Measurements from ENCODE around the gene MACROH2A1. TPM values are rescaled to one million over a fixed set of nuclear protein-coding genes. Genes with fewer than 3 reads are reported as not detected.
A peak's percentile ranks its signal among the peaks of the same experiment; 100 is the strongest.

The MACROH2A1 gene
- polyA plus RNA-seq, 1 donor = 99.7 TPM

GRCh38 chr5:135396459-135397055, 2.5 kb downstream of the MACROH2A1 start:
- no peak for DNase-seq

- DNase-seq = no peak
Observed at GRCh38 chr5:135395866-135396265, 3.2 kb downstream of the MACROH2A1 start.

- DNase-seq = no peak
Observed at GRCh38 chr5:135395451-135395850, 3.6 kb downstream of the MACROH2A1 start.

- DNase-seq = no peak
Observed at GRCh38 chr5:135394095-135394494, 4.9 kb downstream of the MACROH2A1 start.

GRCh38 chr5:135393691-135394090, 5.3 kb downstream of the MACROH2A1 start:
- no peak for DNase-seq

- no peak for DNase-seq
Observed at GRCh38 chr5:135393229-135393628, 5.8 kb downstream of the MACROH2A1 start.

DNA sequence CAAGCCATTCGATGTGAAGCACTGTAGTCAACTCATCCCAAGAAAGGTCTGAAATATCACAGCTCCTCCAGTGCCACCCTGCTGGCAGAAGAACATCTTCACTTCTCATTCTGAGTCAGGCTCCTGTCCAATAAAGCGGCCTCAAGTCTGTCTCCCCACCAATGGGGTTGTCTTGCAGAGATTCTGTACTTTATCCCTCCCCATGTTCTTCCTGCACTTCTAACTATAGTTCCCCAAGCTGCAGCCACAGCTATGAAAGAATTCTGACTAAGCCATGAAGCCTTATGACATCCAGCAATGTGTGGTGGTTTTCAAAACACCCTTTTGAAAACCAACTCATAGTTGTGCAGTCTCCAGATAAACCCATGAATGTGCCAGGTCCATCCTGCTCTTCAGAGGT, 6.8 kb downstream of the MACROH2A1 start:
- DNase-seq = no peak

- no peak for DNase-seq
Observed at GRCh38 chr5:135391869-135392255, 7.2 kb downstream of the MACROH2A1 start.

DNA sequence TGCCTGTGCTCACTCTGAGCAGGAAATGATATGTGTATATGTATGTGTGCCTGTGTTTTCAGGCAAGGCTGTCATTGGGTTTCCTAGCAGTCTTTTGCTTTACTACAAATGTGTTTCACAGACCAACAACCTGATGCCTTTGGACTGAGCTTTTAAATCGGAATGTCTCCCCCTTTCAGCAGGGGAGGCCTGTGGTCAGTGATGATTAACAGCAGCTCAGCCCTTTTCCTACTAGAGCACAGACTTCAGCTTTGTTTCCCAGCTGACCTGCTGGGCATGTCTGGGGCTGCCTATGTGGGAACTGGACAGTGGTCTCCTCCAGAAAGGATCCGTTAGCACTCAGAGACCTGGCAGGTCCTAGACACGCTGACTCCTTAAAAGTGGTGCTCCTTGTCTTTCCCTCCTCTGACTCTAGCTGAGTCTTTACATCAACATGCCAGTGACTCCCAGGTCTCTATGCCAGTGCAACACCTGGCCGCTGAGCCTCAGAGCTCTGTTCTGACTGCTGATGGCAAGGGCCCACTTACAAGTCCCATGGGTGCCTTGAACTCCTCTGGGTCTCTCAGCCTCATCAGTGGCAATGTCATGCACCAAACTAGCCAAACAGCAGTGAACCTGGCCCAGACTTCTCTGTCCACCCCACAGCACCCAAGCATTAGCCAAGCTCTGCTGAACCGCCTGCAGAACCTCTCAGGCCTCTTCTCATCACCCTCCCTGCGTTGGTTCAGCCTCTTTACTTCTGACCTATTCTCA, 7.7 kb downstream of the MACROH2A1 start:
- DNase-seq = no peak

GRCh38 chr5:135388860-135389435, 10.1 kb downstream of the MACROH2A1 start:
- no peak for DNase-seq

DNA sequence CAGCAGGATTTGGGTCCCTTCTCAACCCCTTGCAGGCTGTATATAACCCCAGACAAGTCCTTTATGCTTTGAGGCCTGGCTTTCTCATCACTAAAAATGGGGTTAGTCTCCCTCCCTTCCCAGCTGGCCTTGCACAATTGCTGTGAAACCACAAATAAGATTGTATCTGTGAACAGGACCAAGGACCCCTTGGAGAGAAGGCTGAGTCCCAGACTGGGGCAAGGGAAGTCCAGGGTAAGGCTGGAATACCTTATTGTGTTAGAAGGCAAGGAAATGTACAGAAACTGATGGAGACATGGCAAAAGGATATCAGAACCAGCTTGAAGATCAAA, 11.4 kb downstream of the MACROH2A1 start:
- no peak for DNase-seq

- peak; percentile 58 for DNase-seq
Observed at GRCh38 chr5:135386886-135387628, 12.0 kb downstream of the MACROH2A1 start.

GRCh38 chr5:135386096-135386495, 12.9 kb downstream of the MACROH2A1 start:
- DNase-seq = no peak

DNA sequence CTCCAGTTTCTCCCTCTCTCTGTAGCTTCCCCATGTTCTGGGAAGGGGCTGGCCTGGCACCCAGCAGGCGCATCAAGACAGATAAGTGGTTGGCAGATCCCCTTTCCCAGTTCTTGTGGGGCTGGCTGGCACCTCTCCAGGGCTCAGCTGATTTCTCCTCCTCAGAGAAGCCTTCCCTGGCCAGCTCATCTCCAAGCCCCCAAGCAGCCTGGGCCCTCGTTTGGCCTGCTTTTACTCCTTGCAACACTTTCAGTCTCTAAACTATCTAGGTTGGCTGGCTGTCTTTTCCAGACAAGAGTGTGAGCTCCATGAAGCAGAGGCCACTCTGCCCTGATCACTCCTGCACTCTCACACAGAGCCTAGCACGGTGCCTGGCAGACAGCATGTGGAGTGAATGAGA, 13.5 kb downstream of the MACROH2A1 start:
- no peak for DNase-seq

- DNase-seq = no peak
Observed at GRCh38 chr5:135384898-135385297, 14.1 kb downstream of the MACROH2A1 start.

GRCh38 chr5:135383803-135384495, 15.1 kb downstream of the MACROH2A1 start:
- no peak for DNase-seq

- DNase-seq = no peak
Observed at GRCh38 chr5:135382981-135383380, 16.1 kb downstream of the MACROH2A1 start.

DNA sequence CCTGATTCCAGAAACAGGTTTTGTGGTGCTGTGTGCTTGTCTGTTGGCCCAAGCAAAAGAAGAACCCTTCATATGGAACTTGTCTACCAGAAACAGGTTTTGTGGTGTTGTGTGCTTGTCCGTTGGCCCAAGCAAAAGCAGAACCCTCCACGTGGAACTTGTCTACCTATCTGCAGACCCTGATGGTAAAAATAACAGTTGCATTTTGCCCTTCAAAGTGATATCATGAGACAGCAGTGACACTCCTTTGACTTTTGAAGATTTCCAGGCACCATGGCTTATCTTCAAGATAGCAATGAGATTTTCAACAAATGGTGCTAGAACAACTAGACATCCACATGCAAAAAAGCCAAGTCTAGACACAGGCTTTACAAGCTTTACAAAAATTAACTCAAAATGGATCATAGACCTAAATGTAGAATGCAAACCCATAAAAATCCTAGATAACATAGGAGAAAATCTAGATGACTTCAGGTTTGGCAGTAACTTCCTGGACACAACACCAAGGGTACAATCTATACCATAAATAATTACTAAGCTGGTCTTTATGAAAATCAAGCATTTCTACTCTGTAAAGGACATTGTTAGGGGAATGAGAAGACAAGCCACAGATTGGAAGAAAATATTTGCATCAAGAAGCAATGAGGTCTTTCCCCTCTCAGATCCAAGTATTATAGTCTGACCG, 16.8 kb downstream of the MACROH2A1 start:
- DNase-seq = no peak

DNA sequence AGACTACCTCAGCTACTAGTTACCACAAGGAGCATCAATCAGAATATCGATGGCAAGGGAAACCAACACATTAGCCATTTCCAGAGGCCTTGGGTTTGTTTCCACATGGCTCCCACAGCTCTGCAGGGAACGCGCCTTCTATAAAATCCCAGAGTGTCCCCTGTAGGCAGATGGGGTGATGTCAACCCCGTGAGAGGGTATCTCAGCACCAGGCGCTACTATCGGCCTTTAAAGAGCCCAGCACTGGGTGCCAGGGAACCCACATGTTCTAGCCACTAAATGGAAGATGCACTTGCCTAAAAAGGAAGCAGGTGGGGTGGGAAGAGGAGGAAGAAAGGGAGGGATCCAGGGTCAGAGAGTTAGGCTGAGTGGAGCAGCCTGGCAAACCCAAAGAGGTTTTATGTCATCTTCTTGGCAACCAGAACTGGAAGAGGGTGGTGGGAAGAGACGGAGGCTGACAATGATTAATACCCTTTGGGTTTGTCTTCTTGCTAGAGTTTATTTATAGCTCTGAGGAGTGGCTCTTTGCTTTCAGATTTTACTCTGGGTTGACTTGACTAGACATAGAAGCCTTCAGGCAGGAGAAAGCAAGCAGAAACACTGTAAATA, 19.9 kb downstream of the MACROH2A1 start:
- no peak for DNase-seq

- DNase-seq = no peak
Observed at GRCh38 chr5:135377751-135378680, 21.0 kb downstream of the MACROH2A1 start.
